Fibroblast of the aortic adventitia (primary cell): ENCODE results near the gene ZNF213. TPM values are rescaled to one million over a fixed set of nuclear protein-coding genes. Genes with fewer than 3 reads are reported as not detected.

Experiments
- DNase-seq: peaks from one replicate; pipeline ENCODE4 v3.0.0-alpha.2; 2010; ENCODE audit warnings: low read depth
- H3K4me3 ChIP-seq: 2 replicates; pipeline ENCODE4 v1.5.1; 2011; ENCODE audit warnings: low read depth, mild to moderate bottlenecking, control low read depth, low read length, moderate library complexity
- total RNA-seq: library from RNA; depleted of rRNA; stranded (reverse); fragments of >200 nt; gene quantifications from 2 replicates; pipeline ENCODE4 v1.2.3, GENCODE V29; 2012; ENCODE audit warnings: low replicate concordance
- TF ChIP-seq, protein P1 (sequence below): IDR thresholded peaks from 2 replicates; pipeline ENCODE4 v1.5.1; 2011; ENCODE audit warnings: mild to moderate bottlenecking, low read length, control low read depth, inconsistent platforms; ENCODE audit not compliant: insufficient read depth

The ZNF213 gene
- total RNA-seq, 1 donor: 6.9 TPM

DNA sequence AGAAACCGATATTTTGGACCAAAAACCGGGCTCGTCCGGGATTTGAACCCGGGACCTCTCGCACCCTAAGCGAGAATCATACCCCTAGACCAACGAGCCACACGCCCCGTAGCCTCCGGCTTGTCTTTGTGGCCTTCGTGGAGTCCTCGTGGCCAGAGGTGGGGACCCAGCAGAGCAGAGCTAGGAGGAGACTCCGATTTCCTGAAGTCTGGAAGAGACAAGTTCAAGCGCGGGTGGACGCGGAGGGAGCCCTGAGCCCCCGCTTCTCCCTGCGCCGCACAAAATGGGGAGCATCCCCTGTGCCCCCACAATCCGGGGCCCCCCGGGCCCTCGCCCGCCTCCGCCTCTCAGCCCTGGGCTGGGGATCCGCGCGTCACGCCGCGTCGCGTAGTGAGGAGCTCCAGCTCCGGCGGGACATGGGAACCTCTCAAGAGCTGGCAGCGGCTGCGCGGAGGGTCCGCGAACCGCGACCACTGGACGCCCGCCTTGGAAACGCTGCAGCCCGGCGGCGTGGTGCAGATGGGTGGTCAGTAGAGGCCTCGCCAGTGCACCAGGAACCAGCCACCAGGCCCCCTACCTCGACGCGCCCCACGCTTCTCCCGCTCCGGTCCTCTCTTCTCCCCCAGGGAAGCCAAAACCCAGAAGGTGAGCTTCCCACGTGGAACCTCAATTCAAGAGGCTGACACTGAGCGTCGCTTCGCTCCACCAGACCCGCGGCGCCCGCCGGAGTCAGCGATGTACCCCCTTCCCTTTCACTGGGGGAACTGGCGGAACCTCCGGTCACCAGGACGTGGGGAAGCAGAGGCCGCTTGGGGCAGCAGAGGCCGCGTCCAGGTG is 48.0 kb downstream of the ZNF213 start:
- peak overlapping the region; percentile 57 for H3K4me3 ChIP-seq
- TF ChIP-seq, protein P1, sequence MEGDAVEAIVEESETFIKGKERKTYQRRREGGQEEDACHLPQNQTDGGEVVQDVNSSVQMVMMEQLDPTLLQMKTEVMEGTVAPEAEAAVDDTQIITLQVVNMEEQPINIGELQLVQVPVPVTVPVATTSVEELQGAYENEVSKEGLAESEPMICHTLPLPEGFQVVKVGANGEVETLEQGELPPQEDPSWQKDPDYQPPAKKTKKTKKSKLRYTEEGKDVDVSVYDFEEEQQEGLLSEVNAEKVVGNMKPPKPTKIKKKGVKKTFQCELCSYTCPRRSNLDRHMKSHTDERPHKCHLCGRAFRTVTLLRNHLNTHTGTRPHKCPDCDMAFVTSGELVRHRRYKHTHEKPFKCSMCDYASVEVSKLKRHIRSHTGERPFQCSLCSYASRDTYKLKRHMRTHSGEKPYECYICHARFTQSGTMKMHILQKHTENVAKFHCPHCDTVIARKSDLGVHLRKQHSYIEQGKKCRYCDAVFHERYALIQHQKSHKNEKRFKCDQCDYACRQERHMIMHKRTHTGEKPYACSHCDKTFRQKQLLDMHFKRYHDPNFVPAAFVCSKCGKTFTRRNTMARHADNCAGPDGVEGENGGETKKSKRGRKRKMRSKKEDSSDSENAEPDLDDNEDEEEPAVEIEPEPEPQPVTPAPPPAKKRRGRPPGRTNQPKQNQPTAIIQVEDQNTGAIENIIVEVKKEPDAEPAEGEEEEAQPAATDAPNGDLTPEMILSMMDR: peak; percentile 19
- DNase-seq: peak; percentile 46

DNA sequence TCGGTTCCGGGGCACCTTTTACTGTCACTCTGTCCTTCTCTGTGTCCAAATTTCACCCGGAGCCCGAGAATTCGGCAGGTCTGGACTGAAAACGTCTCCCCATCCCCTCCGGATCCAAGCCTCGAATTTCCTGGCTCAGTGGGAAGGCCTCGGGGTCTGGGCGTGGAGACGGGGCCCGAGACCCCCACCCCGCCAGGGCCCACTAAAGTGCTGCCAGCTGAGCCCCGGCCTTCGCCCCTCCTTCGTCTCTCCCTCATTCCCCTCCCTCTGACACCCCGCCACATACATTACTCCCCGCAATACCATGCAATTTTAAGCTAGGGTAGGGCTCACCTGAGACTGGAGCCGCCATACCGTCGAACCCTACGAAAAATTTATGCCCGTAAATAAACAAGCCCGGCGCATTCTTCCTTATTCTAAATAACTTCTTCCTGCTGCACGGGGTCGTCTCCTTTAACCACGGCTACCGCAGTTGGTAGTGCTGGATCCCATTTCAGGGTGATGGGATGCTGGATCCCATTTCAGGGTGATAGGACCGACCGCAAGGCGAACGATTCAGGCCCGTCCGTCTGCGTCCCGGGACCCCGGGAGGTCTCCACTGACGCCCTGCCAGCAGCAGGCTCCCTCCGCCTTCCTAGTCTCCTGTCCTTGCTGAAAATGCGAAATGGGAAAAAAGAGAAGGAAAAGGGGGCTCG is 48.8 kb downstream of the ZNF213 start:
- TF ChIP-seq, protein P1: no peak
- no peak for DNase-seq
- H3K4me3 ChIP-seq: peak overlapping the region; percentile 57

DNA sequence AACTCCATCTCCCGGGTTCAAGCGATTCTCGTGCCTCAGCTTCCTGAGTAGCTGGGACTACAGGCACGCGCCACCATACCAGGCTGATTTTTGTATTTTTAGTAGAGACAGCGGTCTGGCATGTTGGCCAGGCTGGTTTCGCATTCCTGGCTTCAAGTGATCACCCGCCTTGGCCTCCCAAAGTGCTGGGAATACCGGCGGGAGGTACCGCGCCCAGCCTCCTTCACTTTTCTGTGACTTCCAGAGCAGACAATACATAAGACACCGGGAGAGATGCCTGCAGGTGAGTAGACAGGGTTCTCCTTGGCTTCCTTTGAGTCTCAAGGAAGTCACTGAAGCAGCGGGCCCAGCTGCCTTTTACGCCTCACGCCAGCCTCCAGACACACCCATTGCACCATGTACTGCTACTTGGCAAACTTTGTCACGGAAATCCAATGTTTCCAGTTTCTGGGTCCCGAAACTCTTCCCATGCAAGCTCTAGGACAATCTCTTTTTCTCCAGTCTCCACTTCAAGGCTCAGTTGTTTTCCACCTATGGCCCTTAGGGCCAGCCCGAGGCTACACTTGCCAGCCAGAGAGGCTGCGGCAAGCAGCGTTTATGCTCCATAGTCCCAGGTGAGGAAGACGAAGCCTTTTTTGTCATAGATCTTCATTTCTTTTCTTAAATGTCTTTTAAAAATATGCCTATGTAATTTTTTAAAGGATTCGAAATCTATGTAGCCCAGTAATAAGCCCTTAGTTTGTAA is 52.3 kb downstream of the ZNF213 start:
- DNase-seq: no peak
- H3K4me3 ChIP-seq: no peak overlapping the region
- TF ChIP-seq, protein P1: no peak

DNA sequence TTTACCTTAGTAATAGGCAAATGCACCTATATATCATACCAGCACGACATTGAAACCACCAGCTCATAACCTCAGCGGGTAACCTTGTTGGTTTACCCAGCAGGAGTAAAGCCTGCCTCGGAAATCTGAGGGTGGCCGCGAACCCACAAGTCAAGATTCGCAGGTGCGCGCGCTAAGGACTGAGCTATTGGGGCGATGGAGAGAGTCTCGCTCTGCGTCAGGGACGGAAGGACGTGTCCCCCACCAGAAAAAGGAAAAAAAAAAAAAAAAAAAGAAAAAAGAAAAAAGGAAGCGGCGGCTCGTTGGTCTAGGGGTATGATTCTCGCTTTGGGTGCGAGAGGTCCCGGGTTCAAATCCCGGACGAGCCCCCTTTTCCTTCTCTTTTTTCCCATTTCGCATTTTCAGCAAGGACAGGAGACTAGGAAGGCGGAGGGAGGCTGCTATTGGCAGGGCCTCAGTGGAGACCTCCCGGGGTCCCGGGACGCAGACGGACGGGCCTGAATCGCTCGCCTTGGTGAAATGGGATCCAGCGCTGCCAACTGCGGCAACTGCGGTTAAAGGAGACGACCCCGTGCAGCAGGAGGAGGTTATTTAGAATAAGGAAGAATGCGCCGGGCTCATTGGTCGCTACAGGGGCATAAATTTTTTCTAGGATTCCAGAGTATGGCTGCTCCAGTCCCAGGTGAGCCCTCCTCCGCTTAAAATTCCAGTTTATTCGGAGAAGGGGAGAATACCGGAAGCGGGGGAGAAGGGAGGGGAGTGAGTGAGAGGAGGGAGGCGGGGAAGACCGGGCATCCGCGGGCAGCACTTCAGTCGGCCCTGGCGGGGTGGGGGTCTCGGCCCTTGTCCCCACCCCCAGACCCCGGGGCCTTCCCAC is 53.2 kb downstream of the ZNF213 start, which contains the start of gene OR1F1:
OR1F1 (plus strand) TSS at position 407 of the 877 bp plus-strand sequence.
- TF ChIP-seq, protein P1: no peak
- H3K4me3 ChIP-seq: peak within 1 kb of the TSS; percentile 63
- peak; percentile 62 for DNase-seq

DNA sequence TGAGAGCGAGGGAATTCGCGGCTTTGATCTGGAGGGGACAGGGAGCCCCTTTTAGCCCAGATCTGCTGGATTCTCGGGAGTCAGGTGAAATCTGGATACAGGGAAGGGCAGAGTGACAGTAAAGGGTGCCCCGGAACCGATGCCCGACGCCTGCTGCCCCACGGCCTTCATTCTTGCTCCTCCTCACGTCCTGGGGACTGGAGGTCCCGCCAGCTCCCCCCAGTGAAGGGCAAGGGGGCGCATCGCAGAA is 53.8 kb downstream of the ZNF213 start:
- no peak for DNase-seq
- TF ChIP-seq, protein P1: no peak

More for the DNA sequence above, 53.8 kb downstream of the ZNF213 start:
- peak overlapping the region; percentile 63 for H3K4me3 ChIP-seq
